DMS114 treated with DMSO at 0.1 percent for 48 hours (cell line): ENCODE results near the gene LRMDA.

Experiments used
- DNase-seq: peaks from one replicate; lab custom pipeline; 2025; ENCODE audit not compliant: unreplicated experiment; lab: John Stamatoyannopoulos, UW

LRMDA gene

DNA sequence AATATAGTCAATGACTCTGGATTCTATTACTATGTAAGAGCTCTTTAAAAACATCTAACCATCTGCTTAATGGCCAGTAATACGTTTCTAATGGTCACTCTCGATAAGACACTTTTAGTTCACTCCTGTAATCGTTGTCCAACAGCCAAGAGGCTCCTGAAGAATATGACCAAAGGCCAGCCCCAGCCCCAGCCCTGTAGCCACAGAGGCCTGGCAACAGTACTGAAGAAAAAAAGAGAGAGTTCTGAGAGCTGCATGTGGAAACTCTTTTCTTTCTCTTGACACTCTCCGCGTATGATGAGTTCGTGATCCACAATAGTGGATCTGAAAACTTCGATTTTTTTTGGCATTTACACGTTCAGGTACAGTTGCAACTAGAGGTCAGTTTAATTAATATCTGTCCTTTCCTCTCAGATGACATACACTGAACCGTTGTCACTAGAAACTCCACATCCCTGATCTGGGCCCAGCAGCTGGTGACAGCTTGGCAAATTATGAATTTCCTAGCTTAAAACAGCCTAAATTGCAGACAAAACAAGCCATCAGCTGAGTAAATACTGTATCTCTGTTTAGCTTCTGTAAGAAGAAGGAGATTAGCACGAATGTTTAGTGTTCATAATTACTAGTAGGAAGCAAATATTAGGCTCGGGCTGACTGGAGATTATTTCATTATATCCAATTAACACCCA, 456.7 kb downstream of the LRMDA start:
- DNase-seq = no peak

DNA sequence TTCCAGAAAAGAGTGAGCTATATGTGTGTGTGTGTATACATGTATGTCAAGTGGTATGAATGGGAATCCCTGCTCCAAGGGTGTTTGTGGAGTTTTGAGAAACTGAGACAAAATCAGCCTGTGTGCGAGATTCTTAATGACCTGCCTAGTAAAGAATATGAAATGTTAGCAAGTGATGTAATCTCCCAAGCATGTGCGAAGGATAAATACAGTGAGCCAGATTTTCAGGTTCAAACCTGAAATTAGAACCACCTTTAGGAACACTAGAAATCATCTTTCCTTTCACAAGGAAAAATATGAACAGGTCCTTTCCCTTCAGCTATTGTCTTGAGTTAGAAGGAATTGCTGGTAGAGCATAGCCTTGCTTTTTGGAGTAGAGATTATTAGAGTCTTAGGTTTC, 457.6 kb downstream of the LRMDA start:
- no peak for DNase-seq

DNA sequence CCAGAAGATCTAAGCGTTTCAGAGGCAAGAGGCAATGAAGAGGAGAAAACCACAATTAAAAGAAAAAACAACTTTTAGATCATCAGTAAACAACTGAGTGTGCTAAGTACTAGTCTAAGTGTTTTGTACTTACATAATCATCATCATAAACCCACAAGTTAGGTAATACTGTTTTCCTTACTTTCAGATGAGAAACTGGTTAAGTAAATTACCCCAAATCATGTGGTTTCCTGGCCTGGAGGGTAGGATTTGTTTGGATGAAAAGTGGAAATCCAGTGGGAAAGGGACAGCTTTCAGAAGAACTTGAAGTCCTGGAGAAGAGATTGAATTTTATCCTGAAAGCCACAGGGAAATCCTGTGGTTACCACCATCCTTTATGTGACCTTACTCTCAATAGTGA, 463.3 kb downstream of the LRMDA start:
- no peak for DNase-seq

DNA sequence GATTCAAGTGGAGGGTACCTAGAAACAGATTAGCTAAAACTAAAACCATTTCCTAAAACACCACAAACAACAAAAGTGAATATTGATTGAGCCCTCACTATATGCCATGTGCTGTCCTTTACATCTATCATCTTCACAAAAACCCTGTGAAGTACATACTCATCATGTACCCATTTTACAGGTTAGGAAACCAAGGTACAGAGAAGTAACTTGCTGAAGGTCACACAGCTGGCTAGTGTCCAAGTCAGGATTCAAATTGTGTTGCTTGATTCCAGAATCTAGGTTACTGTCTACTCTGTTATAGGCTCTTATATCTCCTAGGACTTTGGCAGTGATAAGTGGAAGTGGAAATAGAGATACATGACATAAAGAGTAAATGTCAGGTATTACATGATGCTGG, 463.8 kb downstream of the LRMDA start:
- DNase-seq = no peak

DNA sequence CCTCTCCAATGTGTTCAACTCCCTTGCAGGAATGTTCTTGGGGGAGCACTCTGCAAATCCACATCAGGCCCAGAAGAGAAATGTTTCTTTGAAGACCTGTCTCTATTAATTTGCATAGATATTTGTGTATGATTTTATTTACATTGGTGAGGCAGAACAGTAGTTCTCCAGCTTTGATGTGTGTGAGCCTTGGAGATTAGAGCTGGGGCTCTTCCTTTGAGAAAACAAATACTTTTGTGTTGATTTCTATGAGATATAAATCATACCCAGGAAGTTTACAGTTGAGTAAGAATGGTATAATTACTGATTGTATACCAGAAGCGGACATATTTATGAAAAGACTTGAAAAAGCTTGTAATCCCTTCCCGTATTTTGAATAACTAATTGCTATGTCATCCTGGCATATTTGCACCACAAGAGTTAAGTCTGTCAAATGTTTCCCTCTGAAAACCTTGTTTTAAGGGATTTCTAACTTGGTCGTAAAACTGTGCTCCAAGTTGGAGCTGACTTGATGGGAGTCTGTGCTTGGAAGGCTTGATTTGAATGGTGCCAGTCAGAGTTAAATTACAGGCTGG, 468.5 kb downstream of the LRMDA start:
- DNase-seq = no peak

DNA sequence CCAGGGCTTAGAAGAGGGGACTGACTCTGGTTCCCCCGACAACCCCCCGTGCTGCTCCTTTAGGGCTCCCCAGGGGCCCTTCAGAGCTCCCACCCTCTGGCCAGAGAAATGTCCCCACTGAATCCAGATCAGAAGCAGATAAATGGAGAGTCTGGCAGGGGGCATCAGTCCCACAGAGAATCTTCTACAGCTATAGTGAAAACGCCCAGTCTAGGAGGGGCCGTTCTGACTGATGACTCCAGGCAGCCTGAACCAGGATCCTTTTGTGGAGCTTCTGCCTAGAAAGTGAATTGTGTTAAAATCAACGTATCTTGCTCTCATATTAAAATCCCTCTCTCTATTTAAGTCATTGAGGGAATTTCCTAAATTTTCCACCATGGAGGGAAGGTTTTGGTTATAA, 471.4 kb downstream of the LRMDA start:
- no peak for DNase-seq

DNA sequence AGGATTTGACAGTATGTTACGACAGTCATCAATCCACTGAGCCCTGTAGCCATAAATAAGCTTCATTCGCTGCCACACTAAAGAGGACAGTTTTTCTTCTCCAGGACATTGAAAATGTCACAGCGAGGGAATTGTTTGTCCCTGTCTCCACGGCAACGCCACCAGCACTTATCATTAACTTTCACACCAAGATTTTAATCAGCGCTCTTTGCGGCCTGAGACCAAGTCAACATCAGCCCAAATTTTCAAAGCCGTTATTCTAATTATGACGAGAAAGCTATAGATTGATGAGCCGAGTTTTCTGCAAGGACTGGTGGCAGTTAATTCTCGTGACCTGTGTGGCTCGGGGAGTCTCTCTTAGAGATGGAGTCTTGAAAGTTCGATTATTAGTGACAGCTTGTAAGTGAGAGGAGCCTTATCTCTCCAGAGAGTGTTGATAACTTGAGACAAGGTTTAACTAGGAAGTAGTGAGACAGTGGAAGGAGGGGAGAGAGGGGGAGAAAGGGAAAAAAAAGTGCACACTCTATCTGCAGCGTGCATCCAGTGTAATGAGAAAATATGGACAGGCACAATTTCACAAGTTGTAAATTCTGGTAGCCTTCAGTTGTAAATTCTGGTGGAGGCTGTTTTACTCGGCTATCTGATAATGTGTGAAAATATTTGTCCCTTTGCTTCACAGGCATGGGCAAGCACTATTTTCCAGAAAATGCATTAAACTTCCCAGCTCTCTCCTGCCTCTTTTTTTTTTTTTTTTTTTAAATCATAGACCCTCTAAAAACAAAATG, 473.3 kb downstream of the LRMDA start:
- no peak for DNase-seq

DNA sequence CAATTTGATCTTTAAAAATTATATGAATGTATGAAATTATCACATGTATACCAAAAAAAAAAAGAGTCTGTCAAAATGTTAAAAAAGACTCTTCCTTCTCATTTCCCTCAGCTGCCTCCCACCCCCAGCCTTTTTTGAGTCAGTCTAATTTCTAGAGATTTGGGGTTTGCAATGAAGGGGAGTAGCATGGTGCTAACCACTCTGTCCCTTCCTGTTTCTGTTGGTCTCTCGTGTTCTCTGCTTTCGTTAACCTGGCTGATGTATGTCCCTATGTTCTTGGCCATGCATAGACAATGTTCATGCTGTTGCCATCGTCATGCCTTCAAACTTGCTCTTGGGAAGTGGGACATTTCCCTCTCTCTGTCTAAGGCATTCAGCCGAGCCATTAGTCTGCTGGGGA, 474.1 kb downstream of the LRMDA start:
- DNase-seq = no peak

DNA sequence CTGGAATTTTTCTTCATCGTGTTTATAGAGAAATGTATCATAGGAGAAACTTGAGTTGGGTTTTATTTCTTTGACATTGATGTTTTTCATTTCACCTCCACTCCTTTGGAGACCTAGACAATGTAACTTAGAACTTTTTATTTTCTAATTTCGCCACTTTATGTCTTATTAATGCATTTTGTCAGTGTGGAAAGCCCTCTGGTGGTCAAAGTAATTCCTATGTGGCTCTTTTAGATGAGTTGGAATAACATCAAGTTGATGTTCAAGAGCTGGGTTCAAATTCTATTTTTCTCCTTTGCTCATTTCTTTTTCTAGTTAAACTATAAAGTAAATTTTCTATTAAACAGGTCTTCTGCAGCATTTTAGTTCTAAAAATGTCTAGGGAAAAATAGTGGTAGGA, 478.6 kb downstream of the LRMDA start:
- peak; percentile 7 for DNase-seq

DNA sequence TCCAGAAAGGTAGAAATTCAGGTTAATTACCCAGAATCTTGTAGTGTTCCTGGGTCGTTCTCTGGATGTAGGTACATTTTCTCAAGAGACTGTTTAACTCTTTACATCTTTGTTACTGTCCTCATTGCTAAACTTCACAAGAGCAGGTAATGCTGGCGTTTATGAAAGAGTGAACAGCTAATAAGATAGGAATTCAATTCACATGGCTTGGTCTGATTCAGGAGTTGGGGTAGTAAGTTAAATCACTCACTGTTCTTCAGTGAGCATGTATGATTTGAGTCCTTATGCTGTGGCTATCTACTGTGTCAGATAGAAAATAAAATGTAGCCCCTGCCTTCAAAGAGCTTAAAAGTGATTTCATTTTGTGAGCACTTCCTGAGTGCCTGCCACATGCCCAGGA, 480.0 kb downstream of the LRMDA start:
- no peak for DNase-seq

DNA sequence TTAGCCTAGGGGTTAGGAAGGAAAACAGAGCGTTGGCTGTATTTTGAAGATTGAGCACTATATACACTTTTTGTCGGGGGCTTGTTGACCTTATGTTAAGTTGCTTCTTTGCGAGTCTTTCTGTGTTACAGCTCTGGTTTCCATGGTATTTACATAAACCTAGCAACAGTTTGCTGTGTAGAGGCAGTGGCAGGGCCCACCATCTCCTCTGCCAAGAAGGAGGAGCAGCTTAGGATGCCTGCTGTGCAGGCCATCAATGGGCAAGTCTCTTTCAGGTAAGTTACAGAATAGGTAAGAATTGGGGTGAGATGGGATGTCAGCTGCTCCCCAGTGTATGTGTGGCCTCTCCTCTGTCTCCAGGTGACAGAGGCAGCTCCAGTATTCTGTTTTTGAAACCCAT, 485.5 kb downstream of the LRMDA start:
- no peak for DNase-seq

DNA sequence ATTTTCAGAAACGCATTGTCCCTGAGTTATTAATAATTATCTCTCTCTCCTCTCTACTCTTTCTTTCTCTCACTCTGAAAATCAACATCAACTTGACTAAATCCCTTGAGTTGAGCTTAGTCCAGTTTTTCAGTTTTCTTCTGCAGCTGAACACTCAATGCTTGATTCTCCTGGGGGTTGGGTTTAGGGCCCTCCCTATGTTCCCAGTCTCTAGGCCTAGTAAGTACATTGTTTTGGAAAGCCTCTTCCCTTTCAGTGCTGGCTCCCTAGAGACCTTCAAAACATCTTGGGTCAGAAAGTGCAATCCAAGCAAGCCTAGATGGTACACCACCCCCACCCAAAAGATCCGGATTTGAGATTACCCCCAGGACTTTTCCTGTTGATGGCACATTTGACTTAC, 488.5 kb downstream of the LRMDA start:
- DNase-seq = no peak

DNA sequence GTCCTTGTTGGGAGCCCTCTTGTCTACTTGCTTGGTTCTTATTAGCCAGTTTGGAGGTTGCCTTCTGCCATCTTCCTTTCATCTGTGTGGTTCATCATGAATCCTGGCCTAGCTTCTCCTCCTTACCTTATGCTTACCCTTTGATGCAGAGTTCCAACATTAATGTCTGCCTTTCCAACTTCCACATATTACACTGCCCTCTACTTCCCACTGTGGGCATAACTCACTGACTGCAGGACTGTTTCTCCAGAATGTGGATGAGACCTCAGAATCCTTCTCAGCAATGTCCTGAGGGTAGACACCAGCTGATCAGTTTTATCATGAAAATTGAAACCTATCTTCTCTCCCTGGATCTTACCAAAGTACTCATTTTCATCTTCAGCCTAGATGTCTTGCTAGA, 491.0 kb downstream of the LRMDA start:
- no peak for DNase-seq

DNA sequence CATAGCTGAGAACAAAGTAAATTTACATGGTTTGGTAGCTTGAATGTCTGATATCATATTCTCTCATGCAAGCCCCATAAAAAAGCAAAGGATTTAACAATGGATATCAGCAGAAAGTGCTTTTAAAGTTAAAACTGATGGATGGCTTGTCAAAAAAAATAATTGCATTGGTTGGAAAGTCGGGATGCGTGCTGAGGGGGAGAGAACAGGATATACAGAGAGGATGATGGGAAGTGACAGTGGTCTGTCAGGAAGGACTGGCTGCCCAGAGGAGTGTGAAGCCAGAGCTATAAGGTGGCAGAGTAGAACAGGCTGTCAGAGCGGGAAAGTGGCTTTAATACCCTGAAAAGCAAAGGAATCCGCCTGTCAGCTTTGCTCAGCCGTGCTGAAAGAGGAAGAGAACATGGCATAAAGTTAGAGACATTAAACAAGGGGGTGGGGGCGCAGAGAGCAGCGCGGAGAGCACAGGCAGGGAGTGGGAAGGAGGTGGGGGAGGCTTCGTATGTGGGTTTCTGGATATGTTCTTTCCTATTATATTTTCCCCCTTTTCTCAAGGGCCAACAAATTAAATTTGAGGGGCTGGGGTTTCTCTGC, 493.0 kb downstream of the LRMDA start:
- no peak for DNase-seq

DNA sequence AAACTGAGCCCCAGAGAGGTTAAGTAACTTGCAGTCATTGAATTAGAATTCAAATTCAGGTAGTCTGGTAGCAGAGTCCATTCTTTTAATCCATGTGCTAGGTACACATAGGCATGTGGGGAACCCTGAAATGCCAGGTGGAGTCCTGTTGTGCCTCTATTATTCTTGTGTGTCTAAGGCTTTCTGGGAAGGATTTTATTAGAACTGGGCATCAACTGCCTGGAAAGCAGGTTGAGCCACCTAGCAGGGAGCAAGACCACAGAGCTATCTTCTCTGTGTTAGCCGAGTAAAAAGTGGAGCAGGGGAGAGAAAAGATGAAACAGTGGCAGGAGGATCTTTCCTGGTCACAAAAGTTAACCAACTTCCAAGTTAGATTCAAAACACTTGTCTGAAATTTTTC, 494.6 kb downstream of the LRMDA start:
- no peak for DNase-seq

DNA sequence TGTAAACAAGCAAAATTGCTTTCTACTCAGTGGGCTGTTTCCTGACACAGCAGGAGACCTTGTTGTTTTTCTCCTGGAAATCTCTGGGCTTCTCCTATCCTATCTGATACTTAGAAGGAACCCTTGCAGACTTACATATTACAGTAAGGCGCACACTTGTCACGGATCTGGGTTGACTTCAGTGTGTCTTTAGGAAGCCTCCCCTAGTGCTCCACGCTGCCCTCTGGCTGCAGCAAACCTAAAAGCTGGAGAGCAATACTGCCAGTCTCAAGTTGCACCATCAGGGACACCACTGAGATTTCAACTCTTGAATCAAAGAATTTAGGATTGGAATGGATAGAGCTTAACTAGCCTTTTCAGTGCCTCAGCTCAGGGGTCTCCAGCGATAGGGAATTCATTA, 495.3 kb downstream of the LRMDA start:
- no peak for DNase-seq

DNA sequence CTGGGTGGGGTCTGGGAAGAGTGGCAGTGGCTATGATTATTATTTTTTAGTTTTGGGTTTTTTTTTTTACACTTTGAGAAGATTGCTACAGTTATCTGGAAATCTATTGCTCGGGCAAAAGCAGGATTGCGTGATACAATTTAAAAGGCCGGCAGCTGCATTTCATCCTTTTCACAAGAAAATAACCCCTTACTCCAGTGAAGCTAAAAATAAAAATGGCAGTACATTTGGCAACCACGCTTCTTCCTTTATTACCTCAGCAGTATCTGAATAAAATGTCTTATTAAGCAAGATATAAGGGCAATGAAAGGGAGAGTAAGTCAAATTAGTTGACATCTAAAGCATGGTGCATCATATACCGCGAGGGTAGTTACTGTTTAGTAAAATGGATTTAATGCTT, 496.8 kb downstream of the LRMDA start:
- DNase-seq = no peak

DNA sequence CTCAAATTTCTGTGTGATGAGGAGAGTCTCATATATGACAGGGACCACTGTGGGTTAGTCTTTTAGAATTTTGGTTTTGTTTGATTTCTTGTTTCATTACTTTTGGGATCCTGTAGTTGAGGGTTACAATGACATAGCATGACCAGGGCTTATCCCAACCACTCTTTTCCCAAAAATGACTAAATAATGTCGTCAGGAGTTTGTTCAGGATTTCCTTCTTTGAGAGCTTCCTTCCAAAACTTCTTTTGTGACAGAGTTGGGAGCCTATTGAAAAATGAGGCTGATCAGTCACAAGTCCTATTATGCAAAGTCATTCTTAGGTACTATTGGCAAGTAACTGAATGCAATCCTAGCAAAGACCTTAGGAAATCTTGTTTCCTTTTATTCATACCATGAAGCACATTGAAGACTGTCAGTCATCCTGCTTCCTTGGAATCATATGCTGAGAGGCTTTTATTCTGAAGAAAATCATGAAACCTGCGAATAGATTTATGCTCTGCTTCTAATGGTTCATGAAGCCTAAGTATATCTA, 498.3 kb downstream of the LRMDA start:
- no peak for DNase-seq

DNA sequence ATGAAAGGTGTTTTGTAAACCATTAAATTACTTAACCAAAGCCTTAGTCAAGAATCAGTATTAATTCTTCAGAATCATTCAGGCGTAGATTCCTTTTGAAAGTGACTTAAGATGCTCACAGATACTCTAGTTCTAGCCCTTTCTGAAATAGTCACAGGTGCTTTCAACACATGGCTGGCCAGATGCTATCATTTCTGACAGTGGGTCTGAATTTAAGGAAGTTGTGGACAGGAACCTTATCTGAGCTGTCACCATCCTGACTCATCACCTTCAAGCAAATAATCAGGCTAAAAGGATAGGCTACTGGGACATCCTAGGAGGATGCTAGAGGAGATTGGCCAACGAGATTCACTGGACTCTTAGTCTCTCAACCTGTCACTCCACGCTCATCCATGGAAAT, 501.5 kb downstream of the LRMDA start:
- no peak for DNase-seq

DNA sequence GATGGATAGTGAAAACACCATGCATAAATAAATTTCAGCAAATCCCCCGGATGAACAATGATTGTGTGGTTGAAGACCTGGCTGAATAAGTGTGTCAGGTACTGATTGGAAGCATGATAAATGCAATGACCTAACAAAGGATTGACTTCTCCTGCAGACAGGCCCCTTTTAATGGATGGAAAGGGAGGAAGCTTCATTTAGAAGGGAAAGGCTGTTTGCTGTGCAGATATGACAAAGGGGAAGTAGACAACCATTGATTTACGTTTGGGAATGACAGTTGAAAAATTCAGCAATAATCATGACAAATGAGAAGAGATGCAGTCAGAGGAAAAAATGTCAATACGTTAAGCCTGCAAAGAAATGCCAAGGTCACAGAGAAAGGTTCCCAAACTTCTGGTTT, 503.8 kb downstream of the LRMDA start:
- DNase-seq = no peak

DNA sequence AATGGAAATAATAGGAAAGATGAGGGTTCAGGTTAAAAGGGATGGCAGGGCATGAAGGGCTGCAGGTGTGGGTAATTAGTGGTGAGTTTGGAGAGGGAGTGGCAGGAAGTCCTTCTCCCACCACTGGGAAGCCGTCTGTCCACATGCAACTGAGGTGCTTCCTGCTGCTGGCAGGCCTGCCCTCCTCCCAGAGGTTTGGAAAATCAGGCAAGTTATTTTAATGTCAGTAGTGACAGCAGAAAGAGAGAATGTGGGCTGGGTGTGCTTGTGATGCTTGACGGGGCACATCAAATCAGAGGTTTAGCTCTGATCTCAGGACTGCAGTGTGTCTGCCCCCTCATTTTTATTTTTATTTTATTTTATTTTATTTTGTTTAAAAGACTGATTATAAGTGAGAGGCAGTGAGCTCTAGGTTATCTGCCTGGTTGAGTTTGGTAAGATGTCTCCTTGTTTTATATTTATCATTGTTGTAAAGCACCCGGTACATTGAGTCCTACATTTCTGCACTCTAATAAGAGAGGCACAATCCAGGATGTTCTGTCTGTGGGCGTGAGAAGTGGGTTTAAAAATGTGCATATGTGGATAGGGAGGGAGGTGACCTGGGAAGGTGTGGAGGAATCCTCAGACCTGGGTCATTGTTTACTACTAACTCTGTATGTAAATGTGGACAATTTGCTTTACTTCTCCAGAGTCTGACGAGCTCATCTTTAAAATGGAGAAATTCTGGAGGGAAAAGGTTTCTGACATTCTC, 504.4 kb downstream of the LRMDA start:
- DNase-seq = no peak
